Epithelial cell of esophagus (primary cell): Measurements from ENCODE around the gene PLEKHA6.
A peak's percentile ranks its signal among the peaks of the same experiment; 100 is the strongest.

Experiments used
- DNase-seq: peaks from one replicate; pipeline ENCODE4 v3.0.0; 2010; ENCODE audit warnings: low read depth
- H3K4me3 ChIP-seq: 2 replicates; pipeline ENCODE4 v1.5.1; 2011; ENCODE audit warnings: mild to moderate bottlenecking, low read length, control low read depth
- CTCF ChIP-seq: IDR thresholded peaks from 2 replicates; pipeline ENCODE4 v1.5.1; 2011; ENCODE audit warnings: low read depth, mild to moderate bottlenecking, low read length, control low read depth, inconsistent platforms; ENCODE audit not compliant: insufficient read depth; ENCODE audit errors: missing control alignments

Gene PLEKHA6

GRCh38 chr1:204289280-204289679 lies 70.4 kb downstream of the PLEKHA6 start:
- DNase-seq: no peak
- no peak overlapping the region for H3K4me3 ChIP-seq
- no peak for TF ChIP-seq CTCF

GRCh38 chr1:204288021-204288588 lies 71.6 kb downstream of the PLEKHA6 start:
- TF ChIP-seq CTCF: peak; percentile 34
- H3K4me3 ChIP-seq: peak overlapping the region; percentile 35
- peak; percentile 98 for DNase-seq

GRCh38 chr1:204287466-204287891 lies 72.2 kb downstream of the PLEKHA6 start:
- no peak for DNase-seq
- H3K4me3 ChIP-seq: peak overlapping the region; percentile 35
- TF ChIP-seq CTCF: no peak

- H3K4me3 ChIP-seq: peak overlapping the region; percentile 35
- peak; percentile 17 for TF ChIP-seq CTCF
- DNase-seq: no peak
These were observed 72.8 kb downstream of the PLEKHA6 start for GRCh38 chr1:204286831-204287421.

- no peak overlapping the region for H3K4me3 ChIP-seq
These were observed 73.4 kb downstream of the PLEKHA6 start for GRCh38 chr1:204286315-204286714.

GRCh38 chr1:204285436-204286305 lies 74.1 kb downstream of the PLEKHA6 start:
- DNase-seq: no peak
- TF ChIP-seq CTCF: no peak
- H3K4me3 ChIP-seq: no peak overlapping the region

More at GRCh38 chr1:204286315-204286714, 73.4 kb downstream of the PLEKHA6 start:
- no peak for DNase-seq
- no peak for TF ChIP-seq CTCF

GRCh38 chr1:204284929-204285328 lies 74.8 kb downstream of the PLEKHA6 start:
- no peak for TF ChIP-seq CTCF
- no peak for DNase-seq

More at GRCh38 chr1:204284929-204285328, 74.8 kb downstream of the PLEKHA6 start:
- H3K4me3 ChIP-seq: no peak overlapping the region
